GM19452 (cell line): ENCODE results near the gene CNTNAP2.
"Not testable (repeated sequence)": the region's sequence is repeated elsewhere in the genome, so short reads cannot be mapped to it uniquely, and the experiment has no call there.

Source experiments
- ATAC-seq: cut with Tn5 transposase; IDR thresholded peaks from one replicate; pipeline ENCODE4 v1.9.1; 2021; ENCODE audit not compliant: unreplicated experiment

The CNTNAP2 gene

DNA sequence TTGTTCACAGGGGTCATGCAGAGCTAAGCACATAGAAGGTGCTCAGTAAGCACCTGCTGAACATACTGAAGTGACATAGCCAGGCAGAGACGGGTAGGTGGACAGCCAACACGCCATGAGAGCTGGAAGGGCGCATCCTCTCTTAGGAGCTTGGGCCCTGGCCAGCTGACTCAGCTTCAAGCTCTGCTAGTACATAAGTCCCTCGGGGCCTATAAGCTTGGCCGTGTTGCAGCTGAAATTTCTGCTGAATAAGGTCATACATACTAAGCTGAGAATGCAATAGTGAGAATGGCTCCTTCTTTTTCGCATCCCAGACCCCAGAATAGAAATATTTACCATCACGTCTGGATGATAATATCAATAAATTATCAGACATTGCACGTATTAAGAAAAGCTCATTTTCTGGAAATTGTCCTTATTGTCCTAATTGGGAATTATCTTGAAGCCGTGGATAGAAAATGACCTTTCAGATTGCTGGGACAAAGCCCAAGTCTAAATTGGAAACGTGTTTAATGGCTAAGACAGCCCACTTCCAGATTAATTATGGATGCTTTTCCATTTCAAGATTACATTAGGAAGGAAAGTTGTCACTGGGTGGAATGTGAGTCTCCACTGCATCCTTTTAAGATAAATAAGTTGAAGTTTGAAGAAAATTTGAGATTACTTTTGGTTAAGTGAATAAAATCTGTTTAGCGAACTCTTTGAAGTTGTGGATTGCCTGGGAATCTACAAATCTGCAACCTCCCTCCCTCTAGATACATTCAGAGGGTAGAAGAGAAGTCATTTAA, 2186.9 kb downstream of the CNTNAP2 start:
- ATAC-seq = no peak

- no peak for ATAC-seq
Measured at GRCh38 chr7:148304083-148304335, 2187.4 kb downstream of the CNTNAP2 start.

DNA sequence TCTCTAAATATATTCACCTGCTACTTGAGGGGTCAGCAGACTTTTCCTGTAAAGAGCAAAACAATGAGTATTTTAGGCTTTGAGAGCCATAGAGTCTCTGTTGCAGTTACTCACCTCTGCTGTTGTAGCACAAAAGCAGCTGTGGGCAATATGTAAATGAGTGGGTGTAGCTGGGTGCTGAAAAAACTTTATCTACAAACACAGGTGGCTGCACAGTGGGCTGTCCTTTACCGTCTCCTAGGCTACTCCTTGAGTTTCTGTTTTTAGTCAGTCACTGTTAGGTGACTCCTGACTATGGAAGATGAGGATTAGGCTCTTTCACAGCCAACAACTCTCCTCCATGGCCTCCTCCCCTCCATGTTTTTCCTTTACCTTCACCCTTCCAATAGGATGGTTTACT, 2187.9 kb downstream of the CNTNAP2 start:
- ATAC-seq = no peak

DNA sequence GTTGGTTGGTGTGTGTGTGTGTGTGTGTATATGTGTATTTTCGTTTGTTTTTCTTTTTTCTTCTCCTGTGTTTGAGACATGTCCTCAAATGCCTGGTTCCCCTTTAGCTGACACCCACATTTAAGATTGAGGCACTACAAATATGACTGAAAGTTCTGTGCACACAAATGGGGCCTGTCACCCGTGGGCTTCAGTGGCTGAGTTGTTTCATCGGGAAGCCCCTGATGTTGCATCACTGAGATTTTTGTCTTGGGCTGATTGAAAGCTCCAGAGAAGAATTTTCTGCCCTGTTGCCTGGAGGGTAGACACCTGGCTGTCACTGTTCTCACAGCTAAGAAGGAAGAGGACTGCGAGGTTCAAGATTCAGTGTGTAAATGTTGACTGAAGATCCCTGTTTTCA, 2190.2 kb downstream of the CNTNAP2 start:
- no peak for ATAC-seq

DNA sequence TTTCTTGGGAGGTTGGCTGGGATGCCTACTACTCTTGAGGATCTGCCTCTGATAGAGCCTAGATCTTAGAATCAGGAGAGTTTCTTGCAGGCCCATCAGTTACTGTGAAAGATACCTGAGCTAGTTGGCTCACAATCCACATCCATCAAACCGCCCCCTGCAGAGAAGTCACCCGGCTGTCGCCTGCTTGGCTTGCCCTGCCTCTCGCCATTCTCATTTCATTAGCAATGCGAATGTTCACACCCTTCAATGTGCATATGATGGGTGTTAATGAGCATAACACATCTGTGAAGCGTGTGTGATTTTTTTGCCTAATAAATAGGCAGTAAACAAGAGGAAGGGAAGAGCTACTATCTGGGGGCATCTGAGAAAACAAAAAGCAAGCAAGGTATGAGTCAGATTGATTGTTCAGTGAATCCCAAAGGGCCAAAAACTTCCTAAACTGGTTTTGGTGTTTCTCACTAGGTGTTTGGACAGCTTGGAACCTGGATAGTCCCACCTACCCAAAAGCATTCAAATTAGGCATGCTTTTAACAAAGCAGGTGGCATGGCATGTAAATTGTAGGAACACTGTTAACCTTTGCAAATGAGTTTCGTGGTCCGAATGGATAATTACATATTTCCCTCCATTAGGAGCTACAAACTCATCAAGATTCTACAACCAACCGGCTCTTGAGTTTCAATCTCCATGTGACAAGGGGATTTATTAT, 2201.7 kb downstream of the CNTNAP2 start:
- ATAC-seq = no peak

DNA sequence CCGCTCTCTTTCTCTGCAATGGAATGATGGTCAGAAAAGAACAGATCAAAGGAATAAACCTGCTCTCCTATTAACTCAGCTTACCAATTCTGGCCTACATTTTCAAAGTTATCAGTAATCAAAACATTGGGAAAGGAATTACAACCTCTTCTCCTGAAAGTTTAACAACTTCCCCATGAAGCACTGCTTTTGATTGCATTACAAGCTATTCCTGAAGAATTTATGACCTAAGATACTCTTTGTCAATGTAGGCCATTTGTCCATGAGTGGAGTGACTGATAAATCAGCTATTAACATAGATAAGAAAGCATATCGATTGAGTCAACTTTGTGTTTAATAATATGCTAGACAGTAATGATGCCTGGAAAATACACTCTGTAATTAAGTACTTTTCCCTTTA, 2202.2 kb downstream of the CNTNAP2 start:
- ATAC-seq = no peak

- no peak for ATAC-seq
Measured at GRCh38 chr7:148319316-148319808, 2202.8 kb downstream of the CNTNAP2 start.

DNA sequence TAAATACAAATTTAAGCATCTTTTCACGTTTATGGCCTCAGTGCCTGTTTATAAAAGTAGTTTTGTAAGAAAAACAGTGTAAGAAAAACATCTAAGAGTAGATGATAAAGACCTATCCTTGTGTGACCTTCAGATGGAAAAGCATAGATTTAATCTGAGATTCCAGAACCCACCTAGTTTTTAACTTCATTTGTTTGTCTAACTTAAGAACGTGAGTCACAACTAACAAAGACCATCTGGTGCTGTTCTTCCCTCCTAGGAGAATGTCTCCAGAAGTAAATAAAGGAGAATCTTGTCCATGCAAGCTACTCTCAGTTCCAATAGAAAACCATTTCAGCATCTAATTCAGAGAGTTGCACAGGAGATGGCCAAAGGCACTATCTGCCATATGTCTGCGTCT, 2208.6 kb downstream of the CNTNAP2 start:
- ATAC-seq = no peak

DNA sequence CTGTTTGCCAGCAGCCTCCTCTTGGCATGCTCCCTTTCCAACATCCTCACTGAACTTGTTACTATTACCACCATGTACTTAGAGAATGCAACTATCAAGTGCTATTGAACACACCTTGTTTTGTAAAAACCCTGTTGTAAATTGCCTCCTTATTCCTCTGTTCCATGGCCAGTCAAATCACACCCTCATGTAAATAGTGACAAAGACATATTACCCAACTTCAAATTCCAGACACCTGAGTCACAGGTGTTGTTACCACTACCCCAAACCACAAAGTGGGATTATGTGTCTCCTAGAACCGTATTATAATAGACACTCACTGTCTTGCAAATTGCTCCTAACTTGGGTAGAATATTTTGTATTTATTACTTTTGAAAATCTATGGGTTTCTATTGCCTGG, 2210.8 kb downstream of the CNTNAP2 start:
- no peak for ATAC-seq

DNA sequence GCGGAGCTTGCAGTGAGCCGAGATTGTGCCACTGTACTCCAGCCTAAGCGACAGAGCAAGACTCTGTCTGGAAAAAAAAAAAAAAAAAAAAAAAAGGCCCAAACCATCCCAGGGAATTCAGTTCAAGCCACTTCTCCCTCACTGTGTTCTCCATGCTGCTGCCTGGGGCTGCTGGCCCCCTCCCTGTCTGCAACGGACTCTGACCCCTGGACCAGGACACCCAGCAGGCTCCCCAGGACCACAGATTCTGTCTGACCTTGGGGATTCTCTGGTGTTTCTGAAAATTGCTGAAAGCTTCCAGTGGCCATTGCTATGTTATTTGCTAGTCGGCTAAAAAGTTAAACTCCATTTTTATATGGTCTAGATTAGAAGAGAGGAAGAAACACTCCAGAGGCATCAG, 2212.3 kb downstream of the CNTNAP2 start:
- no peak for ATAC-seq

GRCh38 chr7:148330124-148330818, 2213.7 kb downstream of the CNTNAP2 start:
- ATAC-seq = no peak

- ATAC-seq = no peak
Measured at GRCh38 chr7:148330822-148331221, 2214.2 kb downstream of the CNTNAP2 start.

GRCh38 chr7:148331456-148331855, 2214.9 kb downstream of the CNTNAP2 start:
- ATAC-seq = not testable (repeated sequence)

DNA sequence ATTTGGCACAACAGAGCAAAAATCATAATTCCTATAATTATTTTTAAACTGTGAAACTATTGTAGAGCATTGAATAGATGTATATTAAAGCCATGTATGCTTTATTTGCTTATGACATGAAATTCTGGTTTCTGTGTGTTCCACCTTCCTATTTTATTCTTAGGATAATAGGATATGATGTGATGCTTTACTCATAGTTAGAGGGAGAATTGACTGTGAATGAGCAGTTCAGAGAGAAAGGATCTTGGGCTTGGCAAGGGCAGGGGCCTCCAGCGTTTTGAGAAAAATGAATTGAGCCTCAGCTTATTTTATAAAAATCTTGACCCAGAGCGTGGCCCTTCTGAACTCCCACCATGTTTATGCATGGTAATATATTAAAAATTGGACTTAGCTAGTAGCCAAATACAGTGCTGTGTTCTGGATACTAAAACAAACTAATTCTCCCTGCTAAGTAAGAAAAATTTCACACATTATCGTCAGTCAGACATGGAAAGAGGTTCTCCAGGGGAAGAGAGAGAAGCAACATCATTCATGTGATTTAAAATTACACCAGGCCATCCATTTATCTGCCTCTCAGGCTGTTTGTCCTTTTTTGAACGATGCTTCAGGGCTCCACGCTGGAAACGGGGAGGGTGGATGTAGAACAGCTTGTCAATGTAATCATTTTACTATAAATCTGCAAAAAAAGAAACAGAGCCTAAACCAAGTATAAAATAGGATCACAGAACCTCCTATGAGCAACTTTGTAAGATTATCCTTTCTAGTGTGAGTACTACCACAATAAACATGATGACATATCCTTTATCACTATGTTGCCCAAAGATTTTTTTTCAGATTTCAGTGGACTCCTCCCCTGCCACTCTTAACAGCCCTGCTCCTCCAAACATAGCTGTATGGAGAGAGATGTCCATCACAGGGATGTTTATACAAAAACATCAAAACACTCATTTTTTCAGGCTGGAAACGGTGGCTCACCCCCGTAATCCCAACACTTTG, 2215.9 kb downstream of the CNTNAP2 start:
- ATAC-seq = no peak

GRCh38 chr7:148334441-148334956, 2217.9 kb downstream of the CNTNAP2 start:
- no peak for ATAC-seq

DNA sequence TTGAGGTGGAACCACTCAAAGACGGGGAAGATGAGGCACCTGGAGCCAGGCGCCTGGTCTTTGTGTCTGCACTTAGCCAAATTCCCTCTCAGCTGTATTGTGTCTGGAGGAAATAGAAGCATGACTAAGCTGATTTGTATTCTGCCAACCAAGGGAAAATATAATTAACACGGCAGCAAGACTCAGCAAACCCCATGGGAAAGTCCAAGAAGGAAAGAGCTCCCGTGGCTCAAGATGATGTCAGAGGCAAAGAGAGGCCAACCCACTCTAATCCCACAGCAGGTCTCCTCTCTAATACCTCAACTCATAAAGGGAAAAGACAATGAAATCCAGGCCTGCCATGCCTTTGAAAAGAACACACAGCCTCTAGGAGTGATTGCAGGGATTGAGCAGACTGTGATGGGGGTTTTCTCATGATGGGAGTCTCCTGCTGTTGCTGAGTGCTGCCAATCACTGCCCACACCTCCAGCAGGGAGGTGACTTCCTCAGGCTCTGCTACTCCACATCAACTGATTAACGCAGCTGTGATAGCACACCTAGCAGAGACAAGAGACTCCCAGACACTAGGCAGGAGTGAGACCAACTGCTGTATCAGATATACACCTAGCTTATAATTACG, 2218.5 kb downstream of the CNTNAP2 start:
- ATAC-seq = no peak

GRCh38 chr7:148335790-148336189, 2219.2 kb downstream of the CNTNAP2 start:
- no peak for ATAC-seq

DNA sequence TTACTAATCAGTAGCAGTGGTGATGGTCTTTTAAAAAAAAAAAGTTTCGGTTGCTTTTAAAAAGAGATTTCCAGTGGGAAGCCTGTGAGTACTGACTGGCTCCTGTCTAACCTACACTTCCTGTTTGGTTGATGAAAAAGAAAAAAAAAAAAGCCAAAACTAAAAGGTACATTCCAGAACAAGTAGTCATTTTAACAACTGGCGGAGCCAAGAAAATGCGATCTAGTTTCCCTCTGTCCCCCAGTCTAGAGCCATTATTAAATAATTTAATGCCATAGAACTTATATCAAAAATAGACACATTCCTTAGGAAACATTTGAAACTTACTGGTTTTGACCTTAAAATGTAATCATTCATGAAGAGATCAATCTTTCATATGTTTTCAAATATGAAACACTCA, 2219.8 kb downstream of the CNTNAP2 start:
- no peak for ATAC-seq

- ATAC-seq = no peak
Measured at GRCh38 chr7:148337246-148337965, 2220.8 kb downstream of the CNTNAP2 start.
